H9 (cell line): ENCODE measurements around the gene CDH4. TPM values are rescaled to one million over a fixed set of nuclear protein-coding genes. Genes with fewer than 3 reads are reported as not detected.

ENCODE experiments used
- DNase-seq: peaks from one replicate; pipeline ENCODE4 v3.0.0-alpha.2; 2017
- H2AFZ ChIP-seq: one replicate; pipeline ENCODE4 v1.6.1; 2013; ENCODE audit warnings: mild to moderate bottlenecking, low read length, control low read depth, moderate library complexity
- H2AK5ac ChIP-seq: 2 replicates; pipeline ENCODE4 v1.6.1; 2013; ENCODE audit warnings: low read length, control low read depth, mixed read lengths; ENCODE audit not compliant: insufficient read length
- H2BK120ac ChIP-seq: one replicate; pipeline ENCODE4 v1.6.1; 2013; ENCODE audit warnings: low read depth, mild to moderate bottlenecking, low read length, control low read depth, inconsistent platforms; ENCODE audit not compliant: poor library complexity, severe bottlenecking
- H2BK12ac ChIP-seq: 2 replicates; pipeline ENCODE4 v1.6.1; 2013; ENCODE audit warnings: low read length, control low read depth, mixed read lengths, low read depth; ENCODE audit not compliant: insufficient read length
- H2BK15ac ChIP-seq: 2 replicates; pipeline ENCODE4 v1.6.1; 2013; ENCODE audit warnings: low read depth, low read length, control low read depth
- H2BK20ac ChIP-seq: one replicate; pipeline ENCODE4 v1.6.1; 2013; ENCODE audit warnings: low read depth, mild to moderate bottlenecking, low read length, control low read depth, inconsistent platforms; ENCODE audit not compliant: poor library complexity, severe bottlenecking
- H2BK5ac ChIP-seq: 2 replicates; pipeline ENCODE4 v1.6.1; 2013; ENCODE audit warnings: low read length, control low read depth, mixed read lengths; ENCODE audit not compliant: insufficient read length
- H3K14ac ChIP-seq: 2 replicates; pipeline ENCODE4 v1.6.1; 2013; ENCODE audit warnings: low read length, control low read depth; ENCODE audit not compliant: insufficient read depth
- H3K18ac ChIP-seq: 2 replicates; pipeline ENCODE4 v1.6.1; 2013; ENCODE audit warnings: low read depth, mild to moderate bottlenecking, mixed read lengths, low read length, control low read depth; ENCODE audit not compliant: insufficient read length
- H3K23ac ChIP-seq: 2 replicates; pipeline ENCODE4 v1.6.1; 2013; ENCODE audit warnings: low read length, control low read depth, mixed read lengths, low read depth; ENCODE audit not compliant: insufficient read length
- H3K23me2 ChIP-seq: 2 replicates; pipeline ENCODE4 v1.6.1; 2013; ENCODE audit warnings: low read depth, mild to moderate bottlenecking, mixed read lengths, low read length, control low read depth; ENCODE audit not compliant: insufficient read length, poor library complexity, severe bottlenecking
- H3K27ac ChIP-seq: 2 replicates; pipeline ENCODE4 v1.5.1; 2013; ENCODE audit warnings: low read length, control low read depth, mixed read lengths, low read depth; ENCODE audit not compliant: insufficient read length
- H3K27me3 ChIP-seq: 2 replicates; pipeline ENCODE4 v1.6.1; 2013; ENCODE audit warnings: low read length, control low read depth, inconsistent platforms; ENCODE audit not compliant: insufficient read depth
- H3K4ac ChIP-seq: 2 replicates; pipeline ENCODE4 v1.6.1; 2013; ENCODE audit warnings: low read depth, mild to moderate bottlenecking, control low read depth, inconsistent platforms, low read length, moderate library complexity
- H3K4me1 ChIP-seq: 2 replicates; pipeline ENCODE4 v1.6.1; 2013; ENCODE audit warnings: low read length, control low read depth, inconsistent platforms; ENCODE audit not compliant: insufficient read depth
- H3K4me2 ChIP-seq: 2 replicates; pipeline ENCODE4 v1.6.1; 2013; ENCODE audit warnings: low read length, control low read depth, mixed read lengths; ENCODE audit not compliant: insufficient read length, insufficient read depth
- H3K56ac ChIP-seq: 2 replicates; pipeline ENCODE4 v1.6.1; 2013; ENCODE audit warnings: low read depth, mild to moderate bottlenecking, mixed read lengths, low read length, control low read depth; ENCODE audit not compliant: insufficient read length
- H3K79me1 ChIP-seq: 2 replicates; pipeline ENCODE4 v1.6.1; 2013; ENCODE audit warnings: low read depth, mild to moderate bottlenecking, moderate library complexity, low read length, control low read depth, inconsistent platforms; ENCODE audit not compliant: insufficient read depth, poor library complexity, severe bottlenecking
- H3K79me2 ChIP-seq: 2 replicates; pipeline ENCODE4 v1.6.1; 2013; ENCODE audit warnings: low read length, control low read depth, inconsistent platforms; ENCODE audit not compliant: insufficient read depth
- H3K9ac ChIP-seq: 2 replicates; pipeline ENCODE4 v1.6.1; 2013; ENCODE audit warnings: low read length, control low read depth, mixed read lengths; ENCODE audit not compliant: insufficient read length; ENCODE audit errors: extremely low read depth
- H3K9me3 ChIP-seq: one replicate; pipeline ENCODE4 v1.6.1; 2013; ENCODE audit warnings: low read depth, low read length, inconsistent platforms; ENCODE audit not compliant: control insufficient read depth
- H3T11ph ChIP-seq: one replicate; pipeline ENCODE4 v1.6.1; 2013; ENCODE audit warnings: mild to moderate bottlenecking, low read length, control low read depth, inconsistent platforms
- H4K20me1 ChIP-seq: one replicate; pipeline ENCODE4 v1.6.1; 2013; ENCODE audit not compliant: control insufficient read depth, insufficient read length, insufficient read depth
- H4K5ac ChIP-seq: 2 replicates; pipeline ENCODE4 v1.6.1; 2013; ENCODE audit warnings: low read depth, mild to moderate bottlenecking, mixed read lengths, low read length, control low read depth; ENCODE audit not compliant: insufficient read length
- H4K8ac ChIP-seq: replicated peaks from 2 replicates; pipeline ENCODE4 v1.6.1; 2013; ENCODE audit warnings: low read length, control low read depth, mixed read lengths, low read depth; ENCODE audit not compliant: insufficient read length
- H4K91ac ChIP-seq: 2 replicates; pipeline ENCODE4 v1.6.1; 2013; ENCODE audit warnings: low read depth, mild to moderate bottlenecking, moderate library complexity, mixed read lengths, low read length, control low read depth; ENCODE audit not compliant: insufficient read length
- H3K27ac Mint-ChIP-seq, 3 experiments: 2 replicates in 2 of 3; 3 replicates in 1 of 3; pipeline ENCODE4 v1.8.0; 2020 to 2021; ENCODE audit warnings: mixed read lengths in 3 of 3, mild to moderate bottlenecking in 1 of 3, moderate library complexity in 1 of 3
- H3K27me3 Mint-ChIP-seq: 2 replicates; pipeline ENCODE4 v1.8.0; 2021; ENCODE audit warnings: low read depth, mild to moderate bottlenecking, moderate library complexity, mixed read lengths
- H3K36me3 Mint-ChIP-seq, 3 experiments: 2 replicates in 2 of 3; 3 replicates in 1 of 3; pipeline ENCODE4 v1.8.0; 2020 to 2021; ENCODE audit warnings: low read depth in 3 of 3, mixed read lengths in 3 of 3; ENCODE audit not compliant: insufficient read depth in 1 of 3
- H3K4me1 Mint-ChIP-seq, 2 experiments: 2 replicates each; pipeline ENCODE4 v1.8.0; 2020; ENCODE audit warnings: mixed read lengths in 2 of 2
- H3K4me3 Mint-ChIP-seq, 2 experiments: 2 replicates in 1 of 2; 3 replicates in 1 of 2; pipeline ENCODE4 v1.8.0; 2020 to 2021; ENCODE audit warnings: mild to moderate bottlenecking in 2 of 2, mixed read lengths in 2 of 2, moderate library complexity in 1 of 2
- H3K9me3 Mint-ChIP-seq, 2 experiments: 2 replicates in 1 of 2; 3 replicates in 1 of 2; pipeline ENCODE4 v1.8.0; 2020; ENCODE audit warnings: mild to moderate bottlenecking in 2 of 2, mixed read lengths in 2 of 2, moderate library complexity in 1 of 2
- CTCF ChIP-seq: fragments of 200-600 bp; sonication (generic); conservative IDR thresholded peaks from 3 replicates; pipeline ENCODE4 v1.8.0; 2021; ENCODE audit warnings: antibody characterized with exemption, mild to moderate bottlenecking
- WGBS: extraction: QIAGEN DNeasy Blood & Tissue Kit; methylation state at CpG from one replicate; pipeline ENCODE4 v1.1.7; 2013; ENCODE audit warnings: missing lambda C conversion rate, low lambda C conversion rate, mixed read lengths; ENCODE audit not compliant: insufficient read length; ENCODE audit errors: extremely low coverage; 5-methylcytosine and 5-hydroxymethylcytosine counted together
- total RNA-seq: library from RNA; stranded (reverse); gene quantifications from 2 replicates; pipeline ENCODE4 v1.2.1, GENCODE V29; 2021

CDH4 gene
- total RNA-seq, 1 experiment from 2014 or later, result 3.0 TPM

DNA sequence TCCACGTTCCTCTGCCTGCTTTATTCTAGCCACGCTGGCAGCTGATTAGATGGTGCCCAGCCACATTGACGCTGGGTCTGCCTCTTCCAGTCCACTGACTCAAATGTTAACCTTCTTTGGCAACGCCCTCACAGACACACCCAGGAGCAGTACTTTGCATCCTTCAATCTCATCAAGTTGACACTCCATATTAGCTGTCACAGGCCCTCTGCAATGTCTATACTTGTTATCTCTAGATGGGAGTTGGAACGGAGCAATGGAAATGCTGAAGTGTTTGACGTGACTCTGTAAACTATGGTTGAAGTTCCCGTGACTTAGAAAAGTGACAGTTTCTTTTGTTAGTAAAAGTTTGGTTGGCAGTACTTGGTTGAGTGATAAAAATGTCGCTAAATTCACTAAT lies 291.0 kb downstream of the CDH4 start:
- H3K27ac ChIP-seq, result no peak overlapping the region
- H3K18ac ChIP-seq, result no peak overlapping the region
- no peak overlapping the region for H2AFZ ChIP-seq
- no peak overlapping the region for H2BK15ac ChIP-seq
- H3K4ac ChIP-seq, result no peak overlapping the region
- DNase-seq, result no peak
- H3K4me1 ChIP-seq, result no peaks in the 10 kb centered on the region
- no peak overlapping the region for H3K9ac ChIP-seq
- WGBS, result no CpG with 5 or more reads among the region's 8 CpGs
- no peak overlapping the region for H3K56ac ChIP-seq
- no peak overlapping the region for H2BK5ac ChIP-seq
- H4K5ac ChIP-seq, result no peak overlapping the region
- H3K4me3 Mint-ChIP-seq, result no peak overlapping the region
- no peak overlapping the region for H3K4me2 ChIP-seq
- H2AK5ac ChIP-seq, result no peak overlapping the region
- H3T11ph ChIP-seq, result no peak overlapping the region
- H4K8ac ChIP-seq, result no peak overlapping the region
- no peaks in the 10 kb centered on the region for H3K23me2 ChIP-seq
- H3K79me2 ChIP-seq, result no peaks in the 10 kb centered on the region
- no peak overlapping the region for H2BK20ac ChIP-seq
- no peak overlapping the region for H2BK120ac ChIP-seq
- no peak overlapping the region for H2BK12ac ChIP-seq
- TF ChIP-seq CTCF, result no peak
- no peaks in the 10 kb centered on the region for H3K9me3 ChIP-seq
- H3K23ac ChIP-seq, result no peak overlapping the region
- H4K91ac ChIP-seq, result no peak overlapping the region
- peaks cover 0 to 4% (median 0%) of the 10 kb centered on the region in 3 experiments; a peak in 1 of 7 replicates for H3K36me3 Mint-ChIP-seq
- H3K9me3 Mint-ChIP-seq, result no peaks in the 10 kb centered on the region; a peak in 2 of 5 replicates
- H3K14ac ChIP-seq, result no peak overlapping the region
- H3K27me3 ChIP-seq, result no peaks in the 10 kb centered on the region
- H3K27me3 Mint-ChIP-seq, result peaks cover 57% of the 10 kb centered on the region
- H3K27ac Mint-ChIP-seq, result no peak overlapping the region
- H3K4me1 Mint-ChIP-seq, result peaks cover 2 to 3% of the 10 kb centered on the region in 2 experiments; a peak in 2 of 4 replicates
- no peaks in the 10 kb centered on the region for H4K20me1 ChIP-seq
- no peaks in the 10 kb centered on the region for H3K79me1 ChIP-seq
